H1 (cell line): ENCODE results near the gene CRYGB. TPM values are rescaled to one million over a fixed set of nuclear protein-coding genes. Genes with fewer than 3 reads are reported as not detected.

ENCODE experiments used
- CTCF ChIA-PET: fragments of 300-600 bp; sonication (Branson Sonifier 250); formaldehyde crosslinking; loops from one replicate; lab custom pipeline; 2021; ENCODE audit not compliant: partially characterized antibody; lab: Charles Lee
- POLR2A ChIA-PET: fragments of 300-600 bp; sonication (Branson Sonifier 250); formaldehyde crosslinking; loops from one replicate; lab custom pipeline; 2021; ENCODE audit warnings: inconsistent platforms; ENCODE audit not compliant: partially characterized antibody; lab: Charles Lee
- DNase-seq, 2 experiments: peaks; one replicate each; pipeline versions ENCODE4 v3.0.0 to v3.0.0-alpha.2; 2010 to 2022; ENCODE audit warnings: low spot score in 2 of 2, low read depth in 1 of 2, mixed read lengths in 1 of 2
- FAIRE-seq: peaks from 2 replicates; lab custom pipeline; 2011; peaks lifted over from hg19 to GRCh38; lab: Jason Lieb, UNC
- H2AFZ ChIP-seq: 2 replicates; pipeline ENCODE4 v1.8.1; 2012; ENCODE audit warnings: low read length, inconsistent platforms
- H2AK5ac ChIP-seq: 2 replicates; pipeline ENCODE4 v1.6.1; 2013; ENCODE audit warnings: low read depth, low read length
- H2BK120ac ChIP-seq: replicated peaks from 2 replicates; pipeline ENCODE3; 2013; ENCODE audit warnings: low read depth, low read length, inconsistent platforms
- H2BK12ac ChIP-seq: 2 replicates; pipeline ENCODE4 v1.6.1; 2013; ENCODE audit warnings: low read depth, low read length
- H2BK15ac ChIP-seq: 2 replicates; pipeline ENCODE4 v1.6.1; 2013; ENCODE audit warnings: low read length
- H2BK20ac ChIP-seq: 2 replicates; pipeline ENCODE4 v1.6.1; 2013; ENCODE audit warnings: low read length
- H2BK5ac ChIP-seq: 2 replicates; pipeline ENCODE4 v1.6.1; 2013; ENCODE audit warnings: low read depth, low read length
- H3K14ac ChIP-seq: 2 replicates; pipeline ENCODE4 v1.6.1; 2013; ENCODE audit warnings: inconsistent platforms; ENCODE audit not compliant: insufficient read length
- H3K18ac ChIP-seq: 2 replicates; pipeline ENCODE4 v1.6.1; 2013; ENCODE audit warnings: low read length; ENCODE audit errors: extremely low read depth
- H3K23ac ChIP-seq: 2 replicates; pipeline ENCODE4 v1.6.1; 2013; ENCODE audit warnings: inconsistent platforms; ENCODE audit not compliant: insufficient read length
- H3K23me2 ChIP-seq: 2 replicates; pipeline ENCODE4 v1.6.1; 2013; ENCODE audit warnings: low read depth, low read length
- H3K27ac ChIP-seq: 2 replicates; pipeline ENCODE4 v1.6.1; 2011; ENCODE audit warnings: low read depth, low read length, inconsistent platforms
- H3K27me3 ChIP-seq, 4 experiments: replicated peaks in 1 of 4; 1 replicate in 1 of 4; 2 replicates in 3 of 4; pipeline versions ENCODE4 v1.6.1 to v1.8.1; 2011 to 2013; ENCODE audit warnings: low read length in 3 of 4, mild to moderate bottlenecking in 3 of 4, inconsistent platforms in 2 of 4, mixed read lengths in 2 of 4, moderate library complexity in 1 of 4; ENCODE audit not compliant: control insufficient read depth in 3 of 4, insufficient read depth in 3 of 4; ENCODE audit errors: extremely low read depth in 1 of 4
- H3K36me3 ChIP-seq, 4 experiments: 2 replicates each; pipeline versions ENCODE4 v1.6.1 to v1.8.1; 2011 to 2013; ENCODE audit warnings: mild to moderate bottlenecking in 4 of 4, low read length in 3 of 4, moderate library complexity in 2 of 4, control low read depth in 1 of 4, inconsistent platforms in 1 of 4; ENCODE audit not compliant: insufficient read depth in 4 of 4, control insufficient read depth in 2 of 4
- H3K4ac ChIP-seq: replicated peaks from 2 replicates; pipeline ENCODE3; 2013; ENCODE audit warnings: low read length, low read depth, mixed read lengths, inconsistent platforms; ENCODE audit not compliant: insufficient read length
- H3K4me1 ChIP-seq, 4 experiments: replicated peaks in 1 of 4; 1 replicate in 1 of 4; 2 replicates in 3 of 4; pipeline versions ENCODE4 v1.6.1 to v1.8.1; 2011 to 2013; ENCODE audit warnings: low read length in 3 of 4, inconsistent platforms in 2 of 4, mixed read lengths in 1 of 4; ENCODE audit not compliant: insufficient read depth in 4 of 4, control insufficient read depth in 3 of 4
- H3K4me2 ChIP-seq, 2 experiments: 2 replicates each; pipeline versions ENCODE4 v1.6.1 to v1.8.1; 2011 to 2013; ENCODE audit warnings: low read depth in 2 of 2, low read length in 2 of 2, control low read depth in 1 of 2, inconsistent platforms in 1 of 2, mild to moderate bottlenecking in 1 of 2; ENCODE audit not compliant: insufficient read depth in 1 of 2
- H3K4me3 ChIP-seq, 4 experiments: fragments of 200-600, 300-600 bp in 1 of 4; sonication (generic), shearing (Covaris generic), sonication (Bioruptor Twin) in 1 of 4; 2 replicates each; pipeline versions ENCODE4 v1.5.1 to v1.8.1; 2011 to 2016; ENCODE audit warnings: low read length in 4 of 4, low read depth in 3 of 4, control low read depth in 2 of 4, inconsistent platforms in 2 of 4, mild to moderate bottlenecking in 2 of 4, mixed read lengths in 1 of 4, moderate library complexity in 1 of 4; ENCODE audit not compliant: insufficient read depth in 2 of 4; ENCODE audit errors: extremely low read depth in 1 of 4
- H3K56ac ChIP-seq: replicated peaks from 2 replicates; pipeline ENCODE3; 2013; ENCODE audit warnings: low read depth, mild to moderate bottlenecking, mixed read lengths, low read length, inconsistent platforms; ENCODE audit not compliant: insufficient read length
- H3K79me1 ChIP-seq: 2 replicates; pipeline ENCODE4 v1.6.1; 2013; ENCODE audit warnings: low read depth, low read length, control low read depth
- H3K79me2 ChIP-seq, 2 experiments: 2 replicates each; pipeline versions ENCODE4 v1.6.1 to v1.8.1; 2012 to 2013; ENCODE audit warnings: low read length in 2 of 2, mild to moderate bottlenecking in 2 of 2, inconsistent platforms in 1 of 2; ENCODE audit not compliant: insufficient read depth in 2 of 2, control insufficient read depth in 1 of 2
- H3K9ac ChIP-seq, 4 experiments: replicated peaks in 1 of 4; 1 replicate in 1 of 4; 2 replicates in 3 of 4; pipeline versions ENCODE4 v1.6.1 to v1.8.1; 2011 to 2013; ENCODE audit warnings: low read depth in 3 of 4, low read length in 3 of 4, control low read depth in 2 of 4, mild to moderate bottlenecking in 2 of 4, moderate library complexity in 2 of 4, inconsistent platforms in 1 of 4; ENCODE audit errors: extremely low read depth in 1 of 4
- H3K9me3 ChIP-seq, 2 experiments: 2 replicates each; pipeline versions ENCODE4 v1.6.1 to v1.8.1; 2012 to 2013; ENCODE audit warnings: mild to moderate bottlenecking in 2 of 2, moderate library complexity in 2 of 2, control low read depth in 1 of 2, inconsistent platforms in 1 of 2, low read depth in 1 of 2, low read length in 1 of 2, mixed read lengths in 1 of 2; ENCODE audit not compliant: insufficient read depth in 2 of 2
- H4K20me1 ChIP-seq, 2 experiments: replicated peaks in 1 of 2; 2 replicates each; pipeline versions ENCODE3 to v1.8.1; 2011 to 2013; ENCODE audit warnings: inconsistent platforms in 2 of 2, low read length in 2 of 2, mild to moderate bottlenecking in 1 of 2; ENCODE audit not compliant: insufficient read depth in 2 of 2, control insufficient read depth in 1 of 2
- H4K5ac ChIP-seq: 2 replicates; pipeline ENCODE4 v1.6.1; 2013; ENCODE audit warnings: low read length, low read depth, mixed read lengths, inconsistent platforms; ENCODE audit not compliant: insufficient read length
- H4K8ac ChIP-seq: 2 replicates; pipeline ENCODE4 v1.8.0; 2013; ENCODE audit warnings: mild to moderate bottlenecking, moderate library complexity, low read length, inconsistent platforms; ENCODE audit not compliant: insufficient read depth; ENCODE audit errors: extremely low read depth
- H4K91ac ChIP-seq: replicated peaks from 2 replicates; pipeline ENCODE3; 2013; ENCODE audit warnings: low read length, mixed read lengths, inconsistent platforms; ENCODE audit not compliant: insufficient read length
- CEBPB ChIP-seq: IDR thresholded peaks from 2 replicates; pipeline ENCODE4 v1.6.1; 2012; ENCODE audit warnings: low read depth, low read length
- EGR1 ChIP-seq: IDR thresholded peaks from 2 replicates; pipeline ENCODE4 v1.6.1; 2011; ENCODE audit warnings: low read depth, low read length, borderline replicate concordance
- GTF2F1 ChIP-seq: IDR thresholded peaks from 2 replicates; pipeline ENCODE4 v1.6.1; 2012; ENCODE audit warnings: low read depth, low read length, improper control_type of control experiment, borderline replicate concordance
- HDAC6 ChIP-seq: IDR thresholded peaks from one replicate; pipeline ENCODE4 v1.7.1; 2012; ENCODE audit warnings: low read depth, mild to moderate bottlenecking, inconsistent platforms, low read length, moderate library complexity
- KDM4A ChIP-seq: IDR thresholded peaks from one replicate; pipeline ENCODE4 v1.7.1; 2012; ENCODE audit warnings: low read depth, mild to moderate bottlenecking, moderate library complexity, low read length, inconsistent platforms; ENCODE audit not compliant: severe bottlenecking
- RFX5 ChIP-seq: IDR thresholded peaks from 2 replicates; pipeline ENCODE4 v1.6.1; 2011; ENCODE audit warnings: low read depth, low read length, improper control_type of control experiment, borderline replicate concordance
- RXRA ChIP-seq: IDR thresholded peaks from 2 replicates; pipeline ENCODE4 v1.6.1; 2011; ENCODE audit warnings: low read depth, mild to moderate bottlenecking, low read length, moderate library complexity; ENCODE audit not compliant: insufficient read depth
- SIRT6 ChIP-seq: IDR thresholded peaks from one replicate; pipeline ENCODE4 v1.7.1; 2012; ENCODE audit warnings: low read length, inconsistent platforms
- SIX5 ChIP-seq: IDR thresholded peaks from 2 replicates; pipeline ENCODE4 v1.6.1; 2011; ENCODE audit warnings: mild to moderate bottlenecking, low read depth, low read length
- SP1 ChIP-seq: IDR thresholded peaks from 2 replicates; pipeline ENCODE4 v1.6.1; 2011; ENCODE audit warnings: low read depth, low read length
- TAF1 ChIP-seq: IDR thresholded peaks from 2 replicates; pipeline ENCODE4 v1.6.1; 2011; ENCODE audit warnings: mild to moderate bottlenecking, low read depth, low read length
- TEAD4 ChIP-seq: IDR thresholded peaks from 2 replicates; pipeline ENCODE4 v1.6.1; 2012; ENCODE audit warnings: low read depth, low read length, inconsistent platforms, mixed read lengths
- WGBS, 2 experiments: shearing (Covaris generic) in 1 of 2; methylation state at CpG; one replicate each; pipeline versions ENCODE4 v1.1.6 to v1.1.7; 2013 to 2015; ENCODE audit warnings: low lambda C conversion rate in 2 of 2, mixed read lengths in 2 of 2, inconsistent platforms in 1 of 2, low coverage in 1 of 2, missing lambda C conversion rate in 1 of 2; ENCODE audit not compliant: insufficient replicate concordance in 2 of 2, insufficient coverage in 1 of 2, insufficient read length in 1 of 2; ENCODE audit errors: extremely low coverage in 1 of 2, missing lambda C conversion rate in 1 of 2; 5-methylcytosine and 5-hydroxymethylcytosine counted together
- polyA plus RNA-seq, 7 experiments: library from polyadenylated mRNA; depleted of rRNA in 3 of 7; stranded (reverse) in 5 of 7; unstranded in 2 of 7; fragments of >200 nt in 5 of 7; fragments of 200-250 nt in 2 of 7; gene quantifications; 1 replicate in 5 of 7; 2 replicates in 1 of 7; 4 replicates in 1 of 7; pipeline versions ENCODE4 v1.2.1 to v1.2.3, GENCODE V29; 2011 to 2013; ENCODE audit warnings: missing spikeins in 2 of 7, mixed read lengths in 2 of 7
- total RNA-seq: library from RNA; stranded (reverse); fragmentation: NEBNext Ultra II Directional; extraction: Animal tissue kit (Norgen Biotek cat#: 25700); gene quantifications from 2 replicates; pipeline ENCODE4 v1.2.1, GENCODE V29; 2021
- TF ChIP-seq, protein P1 (sequence below): IDR thresholded peaks from 2 replicates; pipeline ENCODE4 v1.6.1; 2012; ENCODE audit warnings: low read length, inconsistent platforms

CRYGB gene
- total and polyA plus RNA-seq, 2 of the 8 experiments (the other 6 are each of a cell fraction or from before 2014, with no cell fraction given) = 0.38 TPM; not detected in 1

- no peaks in the 10 kb centered on the region for H3K23me2 ChIP-seq
- peaks cover 1 to 5% (median 2%) of the 10 kb centered on the region in 4 experiments; a peak in 3 of 7 replicates for H3K4me1 ChIP-seq
- no peak overlapping the region for H3K4me3 ChIP-seq
- H3K36me3 ChIP-seq = no peaks in the 10 kb centered on the region
- H3K18ac ChIP-seq = no peak overlapping the region
- no peak overlapping the region for H3K27ac ChIP-seq
- H3K79me2 ChIP-seq = no peaks in the 10 kb centered on the region
- CTCF ChIA-PET = interaction anchor here (1.0 kb wide), 1 partner anchor 62 kb away, joined by 3 read pairs; no protein-coding TSS in a partner anchor
- no peaks in the 10 kb centered on the region for H3K9me3 ChIP-seq
- H3K27me3 ChIP-seq = no peaks in the 10 kb centered on the region
- FAIRE-seq (peak; percentile 32), DNase-seq (no peak)
- no peak overlapping the region for H2AK5ac ChIP-seq
- H4K20me1 ChIP-seq = no peaks in the 10 kb centered on the region
- no peak overlapping the region for H3K14ac ChIP-seq
- no peak overlapping the region for H3K23ac ChIP-seq
- H4K5ac ChIP-seq = no peak overlapping the region
- peak overlapping the region; percentile 46; the same call in 1 of the 2 replicates for H2BK5ac ChIP-seq
- no peak overlapping the region for H2AFZ ChIP-seq
- no peak overlapping the region for H2BK12ac ChIP-seq
- no peak overlapping the region for H3K56ac ChIP-seq
- no peak overlapping the region for H3K9ac ChIP-seq
- H2BK120ac ChIP-seq = no peak overlapping the region
- no peak overlapping the region for H4K91ac ChIP-seq
- no peak overlapping the region for H2BK20ac ChIP-seq
- H4K8ac ChIP-seq = peak overlapping the region; percentile 22; the same call in 1 of the 2 replicates
- H3K4me2 ChIP-seq = no peak overlapping the region
- H3K79me1 ChIP-seq = no peaks in the 10 kb centered on the region
- H3K4ac ChIP-seq = no peak overlapping the region
- POLR2A ChIA-PET = no interaction called here
- H2BK15ac ChIP-seq = no peak overlapping the region
- WGBS, 2 experiments = 79% methylated on average over 4 of the region's 4 CpGs; no CpG with 5 or more reads in 1 of the 2 experiments
- TF ChIP-seq GTF2F1 (no peak), CEBPB (peak; percentile 86), HDAC6 (no peak), SIX5 (no peak), EGR1 (no peak), RXRA (peak; percentile 91), TAF1 (no peak), SP1 (0 out of 2 replicates have a peak, but pooled peaks have one; percentile 11), RFX5 (no peak), TEAD4 (peak; percentile 59; the same call in 1 of the 2 replicates), SIRT6 (no peak), KDM4A (no peak)
- TF ChIP-seq, protein P1, sequence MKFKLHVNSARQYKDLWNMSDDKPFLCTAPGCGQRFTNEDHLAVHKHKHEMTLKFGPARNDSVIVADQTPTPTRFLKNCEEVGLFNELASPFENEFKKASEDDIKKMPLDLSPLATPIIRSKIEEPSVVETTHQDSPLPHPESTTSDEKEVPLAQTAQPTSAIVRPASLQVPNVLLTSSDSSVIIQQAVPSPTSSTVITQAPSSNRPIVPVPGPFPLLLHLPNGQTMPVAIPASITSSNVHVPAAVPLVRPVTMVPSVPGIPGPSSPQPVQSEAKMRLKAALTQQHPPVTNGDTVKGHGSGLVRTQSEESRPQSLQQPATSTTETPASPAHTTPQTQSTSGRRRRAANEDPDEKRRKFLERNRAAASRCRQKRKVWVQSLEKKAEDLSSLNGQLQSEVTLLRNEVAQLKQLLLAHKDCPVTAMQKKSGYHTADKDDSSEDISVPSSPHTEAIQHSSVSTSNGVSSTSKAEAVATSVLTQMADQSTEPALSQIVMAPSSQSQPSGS = no peak
Measured at GRCh38 chr2:208179028-208179609, 33.2 kb upstream of the CRYGB start.
